ENCODE measurements around the gene IL1RL1.

IL1RL1 gene

DNA sequence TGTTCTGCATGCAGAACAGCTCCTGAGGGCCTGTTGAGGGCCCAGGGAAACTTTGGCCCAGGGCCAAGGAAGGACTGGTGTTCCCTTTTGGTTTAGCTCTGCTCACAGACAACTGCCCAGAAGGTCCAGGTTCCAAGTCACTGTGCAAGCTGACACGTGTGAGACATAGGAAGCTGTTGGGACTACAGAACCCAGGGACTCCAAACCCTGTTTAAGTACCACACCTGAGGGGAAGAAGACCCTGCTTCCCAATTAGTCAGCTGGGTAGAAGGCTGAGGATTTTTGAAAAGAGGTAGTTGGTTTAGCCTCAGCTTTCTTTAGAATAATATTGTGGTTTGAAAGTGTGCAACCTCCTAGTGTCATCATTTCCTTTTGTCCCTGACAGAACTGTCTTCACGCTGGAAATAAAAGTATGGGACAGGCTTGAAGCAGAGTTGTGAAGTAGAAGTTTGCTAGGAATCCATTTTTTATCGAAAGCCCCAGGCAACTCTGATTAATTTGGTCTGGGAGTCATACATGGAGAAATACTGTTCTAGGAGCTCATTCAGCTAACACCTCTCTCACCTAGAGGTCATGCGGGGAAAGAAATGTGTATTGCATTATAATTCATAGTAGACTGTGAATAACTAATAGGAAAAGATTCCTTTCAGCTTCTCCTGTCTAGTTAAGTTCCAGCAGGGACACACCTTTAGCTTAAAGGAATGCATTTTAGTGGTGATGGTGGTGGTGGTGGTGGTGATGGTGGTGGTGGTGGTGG, 19.9 kb upstream of the IL1RL1 start:
- Histone ChIP-seq H3K36me3 (ENCODE audit: control insufficient read depth, low read length) (no peaks in the 10 kb centered on the region), H3F3A (ENCODE audit: control insufficient read depth, insufficient read depth) (no peaks in the 10 kb centered on the region), H3K79me2 (ENCODE audit: control insufficient read depth, low read length) (no peaks in the 10 kb centered on the region), H3K9me3 (ENCODE audit: control insufficient read depth, insufficient read depth, low read length) (no peaks in the 10 kb centered on the region), H3K9me2 (replicated peaks; ENCODE audit: control insufficient read depth, low read length) (no peaks in the 10 kb centered on the region), H3K4me2 (ENCODE audit: low read length) (no peak overlapping the region), H3K4me1 (ENCODE audit: control insufficient read depth, low read length) (no peaks in the 10 kb centered on the region), H3K4me3 (ENCODE audit: low read length) (no peak overlapping the region), H3K27me3 (ENCODE audit: control insufficient read depth, low read length) (no peaks in the 10 kb centered on the region), H4K20me1 (ENCODE audit: control insufficient read depth, insufficient read depth, low read depth, low read length) (no peaks in the 10 kb centered on the region), H3K27ac (ENCODE audit: low read depth, low read length) (no peak overlapping the region)
- TF ChIP-seq, protein P1, sequence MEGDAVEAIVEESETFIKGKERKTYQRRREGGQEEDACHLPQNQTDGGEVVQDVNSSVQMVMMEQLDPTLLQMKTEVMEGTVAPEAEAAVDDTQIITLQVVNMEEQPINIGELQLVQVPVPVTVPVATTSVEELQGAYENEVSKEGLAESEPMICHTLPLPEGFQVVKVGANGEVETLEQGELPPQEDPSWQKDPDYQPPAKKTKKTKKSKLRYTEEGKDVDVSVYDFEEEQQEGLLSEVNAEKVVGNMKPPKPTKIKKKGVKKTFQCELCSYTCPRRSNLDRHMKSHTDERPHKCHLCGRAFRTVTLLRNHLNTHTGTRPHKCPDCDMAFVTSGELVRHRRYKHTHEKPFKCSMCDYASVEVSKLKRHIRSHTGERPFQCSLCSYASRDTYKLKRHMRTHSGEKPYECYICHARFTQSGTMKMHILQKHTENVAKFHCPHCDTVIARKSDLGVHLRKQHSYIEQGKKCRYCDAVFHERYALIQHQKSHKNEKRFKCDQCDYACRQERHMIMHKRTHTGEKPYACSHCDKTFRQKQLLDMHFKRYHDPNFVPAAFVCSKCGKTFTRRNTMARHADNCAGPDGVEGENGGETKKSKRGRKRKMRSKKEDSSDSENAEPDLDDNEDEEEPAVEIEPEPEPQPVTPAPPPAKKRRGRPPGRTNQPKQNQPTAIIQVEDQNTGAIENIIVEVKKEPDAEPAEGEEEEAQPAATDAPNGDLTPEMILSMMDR (IDR thresholded peaks at IDR 0.05; ENCODE audit: low read depth, low read length, poor library complexity, severe bottlenecking), result no peak
- TF ChIP-seq EZH2phosphoT487 (IDR thresholded peaks at IDR 0.05; ENCODE audit: borderline replicate concordance, low read length), result no peak

DNA sequence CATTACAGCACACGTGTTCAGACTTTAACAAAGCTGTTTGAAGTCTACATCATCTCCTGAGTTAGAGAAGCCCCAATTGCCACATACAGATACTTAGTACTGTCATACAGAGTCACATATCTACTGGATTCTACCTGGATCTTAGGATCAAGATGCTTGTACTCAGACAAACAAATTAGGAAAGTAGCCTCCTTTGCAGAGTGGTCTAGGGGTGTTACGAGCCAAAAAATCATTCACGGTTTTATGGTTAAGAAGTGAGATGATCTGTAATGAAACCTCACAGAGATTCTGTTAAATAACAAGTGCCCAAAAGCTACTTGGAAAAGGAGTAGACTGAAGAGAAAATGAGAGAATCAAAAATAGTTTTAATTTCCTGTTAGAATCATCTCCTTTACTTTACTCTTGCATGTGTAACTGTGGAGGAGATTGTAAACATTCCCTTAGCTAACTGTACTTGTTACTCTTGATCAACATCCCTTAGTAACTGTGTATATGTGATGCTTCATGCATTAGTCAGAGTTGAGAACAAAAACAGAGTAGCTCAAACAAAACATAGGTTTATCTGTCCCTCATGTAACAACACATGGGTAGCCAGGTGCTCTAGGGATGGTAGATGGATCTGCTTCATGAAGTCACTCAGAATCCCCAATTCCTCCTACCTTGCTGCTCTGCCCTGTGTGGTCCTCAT, 16.4 kb upstream of the IL1RL1 start:
- H3K36me3 ChIP-seq (ENCODE audit: control insufficient read depth, low read length), result no peaks in the 10 kb centered on the region
- no peaks in the 10 kb centered on the region for H3K9me3 ChIP-seq (ENCODE audit: control insufficient read depth, insufficient read depth, low read length)
- H3K9me2 ChIP-seq (replicated peaks; ENCODE audit: control insufficient read depth, low read length), result no peaks in the 10 kb centered on the region
- H3K79me2 ChIP-seq (ENCODE audit: control insufficient read depth, low read length), result no peaks in the 10 kb centered on the region
- no peaks in the 10 kb centered on the region for H3K27me3 ChIP-seq (ENCODE audit: control insufficient read depth, low read length)
- H3K4me1 ChIP-seq (ENCODE audit: control insufficient read depth, low read length), result no peaks in the 10 kb centered on the region
- no peak overlapping the region for H3K4me3 ChIP-seq (ENCODE audit: low read length)
- H3F3A ChIP-seq (ENCODE audit: control insufficient read depth, insufficient read depth), result no peaks in the 10 kb centered on the region
- H4K20me1 ChIP-seq (ENCODE audit: control insufficient read depth, insufficient read depth, low read depth, low read length), result no peaks in the 10 kb centered on the region
- no peak overlapping the region for H3K27ac ChIP-seq (ENCODE audit: low read depth, low read length)
- no peak overlapping the region for H3K4me2 ChIP-seq (ENCODE audit: low read length)
- TF ChIP-seq EZH2phosphoT487 (IDR thresholded peaks at IDR 0.05; ENCODE audit: borderline replicate concordance, low read length), result no peak
- TF ChIP-seq, protein P1 (IDR thresholded peaks at IDR 0.05; ENCODE audit: low read depth, low read length, poor library complexity, severe bottlenecking), result no peak

DNA sequence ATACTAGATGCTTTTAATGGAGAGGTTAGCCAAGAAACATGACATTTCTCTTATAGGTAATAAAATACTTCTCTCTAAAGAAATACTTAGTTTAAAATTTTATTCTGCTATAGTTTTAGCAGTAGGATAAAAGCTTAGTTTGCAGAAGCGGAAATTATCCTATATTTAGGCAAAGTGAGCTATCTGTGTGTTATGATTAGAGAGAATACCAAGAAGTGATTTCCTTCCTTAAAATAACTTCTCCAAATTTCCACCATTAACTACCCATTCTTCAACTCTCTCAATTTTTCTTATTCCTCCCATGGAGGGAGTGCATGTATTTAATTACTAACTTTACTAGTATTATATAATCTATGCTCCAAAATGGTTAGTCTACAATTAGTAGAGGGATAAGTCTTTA, 15.8 kb upstream of the IL1RL1 start:
- no peak for TF ChIP-seq EZH2phosphoT487 (IDR thresholded peaks at IDR 0.05; ENCODE audit: borderline replicate concordance, low read length)
- TF ChIP-seq, protein P1 (IDR thresholded peaks at IDR 0.05; ENCODE audit: low read depth, low read length, poor library complexity, severe bottlenecking), result no peak
- Histone ChIP-seq H3K27me3 (ENCODE audit: control insufficient read depth, low read length) (no peaks in the 10 kb centered on the region), H4K20me1 (ENCODE audit: control insufficient read depth, insufficient read depth, low read depth, low read length) (no peaks in the 10 kb centered on the region), H3K79me2 (ENCODE audit: control insufficient read depth, low read length) (no peaks in the 10 kb centered on the region), H3K4me3 (ENCODE audit: low read length) (no peak overlapping the region), H3K9me2 (replicated peaks; ENCODE audit: control insufficient read depth, low read length) (no peaks in the 10 kb centered on the region), H3K9me3 (ENCODE audit: control insufficient read depth, insufficient read depth, low read length) (no peaks in the 10 kb centered on the region), H3K4me1 (ENCODE audit: control insufficient read depth, low read length) (no peaks in the 10 kb centered on the region), H3K36me3 (ENCODE audit: control insufficient read depth, low read length) (no peaks in the 10 kb centered on the region), H3F3A (ENCODE audit: control insufficient read depth, insufficient read depth) (no peaks in the 10 kb centered on the region), H3K4me2 (ENCODE audit: low read length) (no peak overlapping the region), H3K27ac (ENCODE audit: low read depth, low read length) (no peak overlapping the region)
